Neural cell (in vitro differentiated cells): Measurements from ENCODE around the gene RGL3. TPM values are rescaled to one million over a fixed set of nuclear protein-coding genes. Genes with fewer than 3 reads are reported as not detected.

Experiments
- H2AFZ ChIP-seq: fragments of 200-600, 300-800 bp; sonication (generic), shearing (Covaris generic); 2 replicates; pipeline ENCODE4 v1.6.0; 2014; ENCODE audit warnings: low read depth, mild to moderate bottlenecking, antibody characterized with exemption, low read length, moderate library complexity
- H3F3A ChIP-seq: fragments of 200-600 bp; shearing (Covaris generic); 2 replicates; pipeline ENCODE4 v1.6.1; 2016; ENCODE audit warnings: mild to moderate bottlenecking, moderate library complexity, mixed read lengths, antibody characterized with exemption, low read length; ENCODE audit not compliant: insufficient read depth, poor library complexity, severe bottlenecking
- H3K27ac ChIP-seq: fragments of 200-600, 300-800 bp; sonication (generic), shearing (Covaris generic); 2 replicates; pipeline ENCODE4 v1.5.1; 2014; ENCODE audit warnings: mild to moderate bottlenecking, low read length, moderate library complexity
- H3K27me3 ChIP-seq: fragments of 300-800, 200-600 bp; sonication (generic), shearing (Covaris generic); 2 replicates; pipeline ENCODE4 v1.6.0; 2014; ENCODE audit warnings: mild to moderate bottlenecking, low read depth, low read length, moderate library complexity; ENCODE audit not compliant: insufficient read depth
- H3K36me3 ChIP-seq: fragments of 300-800, 200-600 bp; sonication (generic), shearing (Covaris generic); 2 replicates; pipeline ENCODE4 v1.5.1; 2014; ENCODE audit warnings: mild to moderate bottlenecking, antibody characterized with exemption, low read length, moderate library complexity; ENCODE audit not compliant: insufficient read depth
- H3K4me2 ChIP-seq: fragments of 300-800, 200-600 bp; sonication (generic), shearing (Covaris generic); 2 replicates; pipeline ENCODE4 v1.6.0; 2014; ENCODE audit warnings: mild to moderate bottlenecking, low read length
- H3K4me3 ChIP-seq: fragments of 300-800, 200-600 bp; sonication (generic), shearing (Covaris generic); 2 replicates; pipeline ENCODE4 v1.5.1; 2014; ENCODE audit warnings: mild to moderate bottlenecking, low read length, moderate library complexity
- H3K79me2 ChIP-seq: fragments of 200-600 bp; shearing (Covaris generic); replicated peaks from 2 replicates; pipeline ENCODE4 v1.6.0; 2014; ENCODE audit warnings: mild to moderate bottlenecking, low read length, moderate library complexity; ENCODE audit not compliant: insufficient read depth
- H3K9ac ChIP-seq: fragments of 300-800, 200-600 bp; sonication (generic), shearing (Covaris generic); 2 replicates; pipeline ENCODE4 v1.6.1; 2016; ENCODE audit warnings: mild to moderate bottlenecking, low read length, mixed read lengths
- H3K9me2 ChIP-seq: fragments of 200-600 bp; shearing (Covaris generic); 2 replicates; pipeline ENCODE4 v1.6.1; 2016; ENCODE audit warnings: mild to moderate bottlenecking, low read length, mixed read lengths; ENCODE audit not compliant: insufficient read depth
- H3K9me3 ChIP-seq: fragments of 200-600, 300-800 bp; sonication (generic), shearing (Covaris generic); 2 replicates; pipeline ENCODE4 v1.6.1; 2016; ENCODE audit warnings: mild to moderate bottlenecking, mixed run types, low read length, moderate library complexity, mixed read lengths
- H4K20me1 ChIP-seq: fragments of 200-600 bp; shearing (Covaris generic); 2 replicates; pipeline ENCODE4 v1.6.1; 2016; ENCODE audit warnings: mild to moderate bottlenecking, mixed run types; ENCODE audit not compliant: insufficient read depth
- EP300 ChIP-seq: fragments of 450-650 bp; conservative IDR thresholded peaks from 2 replicates; pipeline ENCODE4 v1.6.1; 2014; ENCODE audit warnings: antibody characterized with exemption, mild to moderate bottlenecking, moderate library complexity; ENCODE audit not compliant: poor library complexity, severe bottlenecking
- EZH2 ChIP-seq: fragments of 200-600, 300-800 bp; shearing (Covaris generic), sonication (generic); IDR thresholded peaks from 2 replicates; pipeline ENCODE4 v1.6.1; 2014; ENCODE audit warnings: antibody characterized with exemption, low read length, borderline replicate concordance, mild to moderate bottlenecking; ENCODE audit not compliant: insufficient read depth, poor library complexity, severe bottlenecking
- MXI1 ChIP-seq: fragments of 450-650 bp; conservative IDR thresholded peaks from 2 replicates; pipeline ENCODE4 v1.6.1; 2014; ENCODE audit warnings: antibody characterized with exemption, mild to moderate bottlenecking; ENCODE audit not compliant: poor library complexity, severe bottlenecking
- POLR2AphosphoS5 ChIP-seq: IDR thresholded peaks from 2 replicates; pipeline ENCODE4 v1.6.1; 2012
- RAD21 ChIP-seq: fragments of 450-650 bp; conservative IDR thresholded peaks from 2 replicates; pipeline ENCODE4 v1.6.1; 2014; ENCODE audit warnings: antibody characterized with exemption, mild to moderate bottlenecking, moderate library complexity
- REST ChIP-seq: IDR thresholded peaks from 2 replicates; pipeline ENCODE4 v1.6.1; 2012; ENCODE audit warnings: borderline replicate concordance
- SMC3 ChIP-seq: fragments of 450-650 bp; conservative IDR thresholded peaks from 2 replicates; pipeline ENCODE4 v1.6.1; 2014; ENCODE audit warnings: antibody characterized with exemption, mild to moderate bottlenecking, moderate library complexity; ENCODE audit not compliant: poor library complexity
- TAF1 ChIP-seq: IDR thresholded peaks from 2 replicates; pipeline ENCODE4 v1.6.1; 2012; ENCODE audit warnings: low read depth
- polyA plus RNA-seq: library from polyadenylated mRNA; depleted of rRNA; stranded (reverse); fragments of >200 nt; gene quantifications from 2 replicates; pipeline ENCODE4 v1.2.3, GENCODE V29; 2014
- TF ChIP-seq, protein P1 (sequence below): fragments of 450-650 bp; IDR thresholded peaks from 2 replicates; pipeline ENCODE4 v1.5.1; 2014; ENCODE audit warnings: antibody characterized with exemption, mild to moderate bottlenecking, moderate library complexity; ENCODE audit not compliant: poor library complexity, severe bottlenecking

Gene RGL3
- polyA plus RNA-seq, 1 donor from 2014 or later, result not detected

DNA sequence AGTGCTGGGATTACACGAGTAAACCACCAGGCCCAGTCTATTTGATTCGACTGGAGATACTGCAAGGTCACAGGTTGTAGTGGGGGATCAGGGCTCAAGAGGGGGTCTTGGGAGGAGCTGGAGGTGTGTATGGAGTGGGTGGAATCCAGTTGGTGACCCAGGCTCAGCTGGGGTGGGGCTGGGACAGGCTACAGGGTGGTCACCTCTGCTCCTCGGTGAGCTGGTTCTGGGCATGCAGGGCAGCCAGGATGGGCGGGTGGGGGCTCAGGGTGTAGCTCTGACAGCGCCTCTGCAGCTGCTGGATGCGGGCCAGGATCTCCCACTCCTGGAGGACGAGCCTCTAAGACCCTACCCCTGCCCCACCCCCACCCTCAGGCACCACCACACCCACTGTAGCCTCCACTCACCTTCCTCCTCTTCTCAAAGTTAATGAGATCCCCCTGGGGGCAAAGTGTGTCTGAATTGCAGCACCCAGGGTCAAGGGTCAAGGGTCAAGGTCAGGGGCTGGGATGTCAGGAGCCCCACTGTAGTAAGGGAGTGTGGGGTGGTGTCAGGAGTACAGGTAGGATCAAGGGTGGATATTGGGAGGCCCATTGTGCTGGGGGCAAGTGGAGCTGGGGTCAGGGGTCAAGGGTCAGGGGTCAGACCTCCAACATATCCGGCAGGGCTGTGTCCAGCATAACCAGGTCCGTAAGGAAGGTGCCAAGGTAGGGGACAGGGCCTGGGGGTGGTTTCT lies 17.1 kb downstream of the RGL3 start:
- Histone ChIP-seq H2AFZ (no peak overlapping the region), H3K36me3 (no peaks in the 10 kb centered on the region), H3K9me3 (no peaks in the 10 kb centered on the region), H3K27ac (no peak overlapping the region), H3K27me3 (no peaks in the 10 kb centered on the region), H4K20me1 (no peaks in the 10 kb centered on the region), H3K79me2 (no peaks in the 10 kb centered on the region), H3K9me2 (no peaks in the 10 kb centered on the region), H3F3A (no peaks in the 10 kb centered on the region), H3K4me3 (no peak overlapping the region), H3K9ac (no peak overlapping the region), H3K4me2 (no peak overlapping the region)
- TF ChIP-seq SMC3 (no peak), TAF1 (no peak), RAD21 (no peak), MXI1 (no peak), REST (no peak), EP300 (no peak), EZH2 (no peak), POLR2AphosphoS5 (no peak)
- TF ChIP-seq, protein P1, sequence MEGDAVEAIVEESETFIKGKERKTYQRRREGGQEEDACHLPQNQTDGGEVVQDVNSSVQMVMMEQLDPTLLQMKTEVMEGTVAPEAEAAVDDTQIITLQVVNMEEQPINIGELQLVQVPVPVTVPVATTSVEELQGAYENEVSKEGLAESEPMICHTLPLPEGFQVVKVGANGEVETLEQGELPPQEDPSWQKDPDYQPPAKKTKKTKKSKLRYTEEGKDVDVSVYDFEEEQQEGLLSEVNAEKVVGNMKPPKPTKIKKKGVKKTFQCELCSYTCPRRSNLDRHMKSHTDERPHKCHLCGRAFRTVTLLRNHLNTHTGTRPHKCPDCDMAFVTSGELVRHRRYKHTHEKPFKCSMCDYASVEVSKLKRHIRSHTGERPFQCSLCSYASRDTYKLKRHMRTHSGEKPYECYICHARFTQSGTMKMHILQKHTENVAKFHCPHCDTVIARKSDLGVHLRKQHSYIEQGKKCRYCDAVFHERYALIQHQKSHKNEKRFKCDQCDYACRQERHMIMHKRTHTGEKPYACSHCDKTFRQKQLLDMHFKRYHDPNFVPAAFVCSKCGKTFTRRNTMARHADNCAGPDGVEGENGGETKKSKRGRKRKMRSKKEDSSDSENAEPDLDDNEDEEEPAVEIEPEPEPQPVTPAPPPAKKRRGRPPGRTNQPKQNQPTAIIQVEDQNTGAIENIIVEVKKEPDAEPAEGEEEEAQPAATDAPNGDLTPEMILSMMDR, result no peak

DNA sequence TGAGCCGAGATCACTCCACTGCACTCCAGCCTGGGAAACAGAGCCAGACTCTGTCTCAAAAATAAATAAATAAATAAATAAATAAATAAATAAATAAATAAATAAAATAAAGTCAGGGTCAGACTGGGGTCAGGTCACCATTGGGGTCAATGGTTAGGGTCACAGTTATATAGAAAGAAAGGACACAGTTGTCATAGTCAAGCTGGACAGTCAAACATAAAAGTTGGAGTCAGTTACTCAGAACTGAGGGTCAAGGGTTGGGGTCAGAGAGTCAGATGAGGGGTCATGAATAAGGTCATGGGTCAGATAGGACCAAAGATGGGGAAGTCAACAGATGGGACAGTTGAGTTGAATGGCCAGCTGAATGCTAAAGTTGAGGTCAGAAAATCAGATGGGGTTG lies 18.3 kb downstream of the RGL3 start:
- Histone ChIP-seq H3K9me3 (no peaks in the 10 kb centered on the region), H3K9me2 (no peaks in the 10 kb centered on the region), H3F3A (no peaks in the 10 kb centered on the region), H2AFZ (no peak overlapping the region), H3K36me3 (no peaks in the 10 kb centered on the region), H3K79me2 (no peaks in the 10 kb centered on the region), H3K27me3 (no peaks in the 10 kb centered on the region), H3K4me3 (no peak overlapping the region), H3K27ac (no peak overlapping the region), H3K4me2 (no peak overlapping the region), H4K20me1 (no peaks in the 10 kb centered on the region), H3K9ac (no peak overlapping the region)
- TF ChIP-seq REST (no peak), TAF1 (no peak), EP300 (no peak), RAD21 (no peak), POLR2AphosphoS5 (no peak), SMC3 (no peak), MXI1 (no peak), EZH2 (no peak)
- TF ChIP-seq, protein P1, result no peak
